Loucy (cell line): ENCODE results near the gene ZNF808.

Experiments
- EZH2phosphoT487 ChIP-seq: fragments of 200-600 bp; IDR thresholded peaks from 2 replicates; pipeline ENCODE4 v1.6.1; 2018; ENCODE audit warnings: antibody characterized with exemption, mild to moderate bottlenecking, moderate library complexity, borderline replicate concordance
- TF ChIP-seq, protein P1 (sequence below): fragments of 200-600 bp; sonication (generic); conservative IDR thresholded peaks from 2 replicates; pipeline ENCODE4 v1.5.1; 2014; ENCODE audit warnings: mild to moderate bottlenecking, antibody characterized with exemption, low read length

DNA sequence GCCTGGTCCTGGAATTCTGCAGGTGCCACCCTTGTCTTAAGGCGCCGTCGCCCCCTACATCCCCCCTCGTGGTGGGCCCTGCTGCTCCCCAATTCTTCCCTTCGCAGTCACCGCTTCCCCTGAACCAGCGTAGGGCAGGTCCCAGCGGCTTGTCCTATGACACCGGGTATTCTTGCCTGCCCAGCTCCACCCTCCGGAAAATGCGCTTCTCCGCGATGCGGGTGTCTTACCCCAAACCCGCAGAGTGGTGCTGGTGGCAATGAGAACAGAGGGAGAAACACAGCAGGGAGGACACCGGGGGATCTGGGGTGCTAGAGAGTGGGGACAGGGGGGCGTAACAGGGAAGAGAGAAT lies 9.0 kb downstream of the ZNF808 start:
- TF ChIP-seq, protein P1, sequence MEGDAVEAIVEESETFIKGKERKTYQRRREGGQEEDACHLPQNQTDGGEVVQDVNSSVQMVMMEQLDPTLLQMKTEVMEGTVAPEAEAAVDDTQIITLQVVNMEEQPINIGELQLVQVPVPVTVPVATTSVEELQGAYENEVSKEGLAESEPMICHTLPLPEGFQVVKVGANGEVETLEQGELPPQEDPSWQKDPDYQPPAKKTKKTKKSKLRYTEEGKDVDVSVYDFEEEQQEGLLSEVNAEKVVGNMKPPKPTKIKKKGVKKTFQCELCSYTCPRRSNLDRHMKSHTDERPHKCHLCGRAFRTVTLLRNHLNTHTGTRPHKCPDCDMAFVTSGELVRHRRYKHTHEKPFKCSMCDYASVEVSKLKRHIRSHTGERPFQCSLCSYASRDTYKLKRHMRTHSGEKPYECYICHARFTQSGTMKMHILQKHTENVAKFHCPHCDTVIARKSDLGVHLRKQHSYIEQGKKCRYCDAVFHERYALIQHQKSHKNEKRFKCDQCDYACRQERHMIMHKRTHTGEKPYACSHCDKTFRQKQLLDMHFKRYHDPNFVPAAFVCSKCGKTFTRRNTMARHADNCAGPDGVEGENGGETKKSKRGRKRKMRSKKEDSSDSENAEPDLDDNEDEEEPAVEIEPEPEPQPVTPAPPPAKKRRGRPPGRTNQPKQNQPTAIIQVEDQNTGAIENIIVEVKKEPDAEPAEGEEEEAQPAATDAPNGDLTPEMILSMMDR = no peak
- no peak for TF ChIP-seq EZH2phosphoT487
